K562 (cell line): ENCODE measurements around the gene CTU1. TPM values are rescaled to one million over a fixed set of nuclear protein-coding genes. Genes with fewer than 3 reads are reported as not detected.

Experiments
- CCAR2 ChIP-seq: fragments of 200-400 bp; formaldehyde crosslinking; IDR thresholded peaks from 2 replicates; pipeline ENCODE4 v1.6.1; 2017; ENCODE audit warnings: mild to moderate bottlenecking, low read depth, low read length
- CHD2 ChIP-seq: IDR thresholded peaks from 2 replicates; pipeline ENCODE4 v1.6.1; 2011; ENCODE audit warnings: low read depth, low read length
- CREM ChIP-seq: IDR thresholded peaks from 2 replicates; pipeline ENCODE4 v1.6.1; 2014; ENCODE audit warnings: antibody characterized with exemption, low read depth
- CTBP1 ChIP-seq: fragments of 450-650 bp; IDR thresholded peaks from 2 replicates; pipeline ENCODE4 v1.6.1; 2016; ENCODE audit warnings: borderline replicate concordance
- E4F1 ChIP-seq: fragments of 250-450 bp; sonication (Bioruptor Pico); IDR thresholded peaks from 2 replicates; pipeline ENCODE4 v1.5.0; 2021; ENCODE audit warnings: mild to moderate bottlenecking, borderline replicate concordance
- ETS2 ChIP-seq: IDR thresholded peaks from 2 replicates; pipeline ENCODE4 v1.6.1; 2016; ENCODE audit warnings: borderline replicate concordance, missing genetic modification characterization, mild to moderate bottlenecking, moderate library complexity, missing compliant biosample characterization; ENCODE audit not compliant: poor library complexity, severe bottlenecking
- FOXJ2 ChIP-seq: fragments of 200-800 bp; sonication (Bioruptor generic); IDR thresholded peaks from 2 replicates; pipeline ENCODE4 v1.6.1; 2016; ENCODE audit warnings: missing genetic modification characterization, missing compliant biosample characterization
- HMGN3 ChIP-seq: IDR thresholded peaks from 2 replicates; pipeline ENCODE4 v1.6.1; 2011; ENCODE audit warnings: borderline replicate concordance, low read depth, mild to moderate bottlenecking, mixed read lengths, low read length; ENCODE audit not compliant: insufficient read length; ENCODE audit errors: extremely low read depth
- KDM4B ChIP-seq, 2 experiments: fragments of 450-650 bp in 1 of 2; sonication (generic) in 1 of 2; IDR thresholded peaks; 2 replicates each; pipeline ENCODE4 v1.6.1; 2016 to 2017; ENCODE audit warnings: borderline replicate concordance in 2 of 2, antibody characterized with exemption in 1 of 2, low read depth in 1 of 2, mild to moderate bottlenecking in 1 of 2
- KLF16 ChIP-seq: IDR thresholded peaks from 2 replicates; pipeline ENCODE4 v1.6.1; 2016; ENCODE audit warnings: antibody characterized with exemption
- MAFK ChIP-seq: IDR thresholded peaks from 2 replicates; pipeline ENCODE4 v1.6.1; 2011; ENCODE audit warnings: low read length, improper control_type of control experiment
- RBM25 ChIP-seq: fragments of 200-400 bp; formaldehyde crosslinking; IDR thresholded peaks from 2 replicates; pipeline ENCODE4 v1.6.1; 2018; ENCODE audit warnings: low read length, low read depth, moderate library complexity; ENCODE audit not compliant: severe bottlenecking
- RBM39 ChIP-seq: fragments of 200-400 bp; formaldehyde crosslinking; optimal IDR thresholded peaks from 2 replicates; pipeline ENCODE3; 2018; ENCODE audit warnings: low read depth, low read length
- SAP30 ChIP-seq: fragments of 200-600 bp; sonication (generic); IDR thresholded peaks from 2 replicates; pipeline ENCODE4 v1.6.1; 2012; ENCODE audit warnings: borderline replicate concordance, low read depth, mild to moderate bottlenecking, moderate library complexity, low read length, control low read depth, inconsistent platforms; ENCODE audit not compliant: insufficient read depth, poor library complexity, severe bottlenecking
- SMARCB1 ChIP-seq: IDR thresholded peaks from 2 replicates; pipeline ENCODE4 v1.6.1; 2011; ENCODE audit warnings: improper control_type of control experiment, low read depth; ENCODE audit not compliant: insufficient read length
- SRF ChIP-seq, 2 experiments: fragments of 250-450, 450-650 bp in 1 of 2; sonication (Bioruptor Pico) in 1 of 2; sonication (generic) in 1 of 2; formaldehyde crosslinking; IDR thresholded peaks; 2 replicates each; pipeline versions ENCODE4 v1.5.0 to v1.5.1; 2020 to 2022; ENCODE audit warnings: mild to moderate bottlenecking in 1 of 2, missing genetic modification reagents in 1 of 2
- THRB ChIP-seq: fragments of 450-650 bp; formaldehyde crosslinking; conservative IDR thresholded peaks from 2 replicates; pipeline ENCODE4 v1.4.0; 2022; ENCODE audit warnings: mild to moderate bottlenecking, missing genetic modification characterization
- VEZF1 ChIP-seq: fragments of 200-800 bp; sonication (Bioruptor generic); IDR thresholded peaks from 2 replicates; pipeline ENCODE4 v1.6.1; 2017; ENCODE audit warnings: missing genetic modification characterization, missing compliant biosample characterization
- ZBTB26 ChIP-seq: fragments of 450-650 bp; formaldehyde crosslinking; IDR thresholded peaks from 2 replicates; pipeline ENCODE4 v1.4.0; 2022; ENCODE audit warnings: missing genetic modification characterization
- ZC3H11A ChIP-seq: IDR thresholded peaks from 2 replicates; pipeline ENCODE4 v1.6.1; 2012; ENCODE audit warnings: low read depth, low read length, improper control_type of control experiment
- polyA plus RNA-seq, 8 experiments: library from polyadenylated mRNA; depleted of rRNA in 4 of 8; stranded (reverse) in 5 of 8; unstranded in 3 of 8; fragments of >200 nt; fragmentation: Nextera tagmentation in 2 of 8; fragmentation: Illumina TruSeq in 1 of 8; extraction: Ambion mirVana in 2 of 8; extraction: Trizol in 1 of 8; gene quantifications; 2 replicates each; pipeline versions ENCODE4 v1.2.1 to v1.2.3, GENCODE V29; 2011 to 2014; ENCODE audit warnings: inconsistent platforms in 1 of 8, missing spikeins in 1 of 8
- total RNA-seq, 7 experiments: library from RNA; depleted of rRNA in 6 of 7; stranded (reverse); fragments of >200 nt in 6 of 7; fragmentation: Illumina TruSeq in 2 of 7; extraction: Trizol in 2 of 7; gene quantifications; 2 replicates each; pipeline versions ENCODE4 v1.2.1 to v1.2.3, GENCODE V29; 2011 to 2021; ENCODE audit warnings: low replicate concordance in 1 of 7

Gene CTU1
- total and polyA plus RNA-seq, 9 of the 15 experiments (the other 6 are each of a cell fraction or from before 2014, with no cell fraction given) = 0.03 to 18.4 (median 2.3) TPM; not detected in 1

- TF ChIP-seq FOXJ2 (peak; percentile 88), KDM4B (IDR thresholded peaks at IDR 0.05; ENCODE audit: borderline replicate concordance in 2 of 2, low read depth in 1 of 2) (peak in 1 of 2 experiments; percentile 89; a peak in 2 of 4 replicates), THRB (CRISPR knock-in tag) (no peak), CREM (peak; percentile 91), CCAR2 (no peak), HMGN3 (peak; percentile 59), SAP30 (peak; percentile 77), CTBP1 (peak; percentile 66; the same call in 1 of the 2 replicates), E4F1 (CRISPR knock-in tag) (no peak), ZC3H11A (no peak), ZBTB26 (CRISPR knock-in tag) (no peak), SMARCB1 (no peak), SRF (CRISPR knock-in tag; IDR thresholded peaks at IDR 0.05) (peak in 1 of 2 experiments; percentile 31; a peak in 1 of 4 replicates), RBM39 (no peak), MAFK (peak; percentile 33; the same call in 1 of the 2 replicates), VEZF1 (CRISPR knock-in tag) (peak; percentile 93), RBM25 (no peak), CHD2 (no peak), KLF16 (no peak), ETS2 (no peak)
Observed at GRCh38 chr19:51108066-51108804, at the start of gene CTU1 (continued).
